Adrenal gland (tissue), 5 donors: ENCODE data around the gene CNKSR3.

Source experiments
- CTCF ChIP-seq, 6 experiments: fragments of 450-650 bp in 4 of 6; fragments of 200-600 bp in 2 of 6; sonication (generic) in 1 of 6; IDR thresholded peaks; 1 replicate in 5 of 6; 2 replicates in 1 of 6; pipeline versions ENCODE4 v1.5.1 to v1.8.0; 2016 to 2021; ENCODE audit warnings: antibody characterized with exemption in 6 of 6, mild to moderate bottlenecking in 2 of 6, moderate library complexity in 1 of 6
- POLR2A ChIP-seq, 2 donors: fragments of 450-650 bp; IDR thresholded peaks; one replicate each; pipeline ENCODE4 v1.6.1; 2017; ENCODE audit warnings: antibody characterized with exemption in 2 of 2, mild to moderate bottlenecking in 2 of 2, moderate library complexity in 1 of 2
- donor health status: DM: no; HTN: no; CAD: no.

- no peak for TF ChIP-seq CTCF (IDR thresholded peaks at IDR 0.05)
- no peak for TF ChIP-seq POLR2A (IDR thresholded peaks at IDR 0.05)
These were observed 115.9 kb downstream of the CNKSR3 start for GRCh38 chr6:154394571-154394970.
